Peyer's patch (tissue), 4 donors: Measurements from ENCODE around the gene RALGPS1.

Source experiments
- POLR2A ChIP-seq, 2 donors: fragments of 450-650 bp; IDR thresholded peaks; one replicate each; pipeline ENCODE4 v1.5.1; 2017; ENCODE audit warnings: antibody characterized with exemption in 2 of 2, mild to moderate bottlenecking in 2 of 2, moderate library complexity in 2 of 2
- TF ChIP-seq, protein P1 (sequence below), 6 experiments: fragments of 450-650 bp in 4 of 6; fragments of 200-600 bp in 2 of 6; sonication (generic) in 1 of 6; IDR thresholded peaks; one replicate each; pipeline ENCODE4 v1.5.1; 2017 to 2019; ENCODE audit warnings: antibody characterized with exemption in 6 of 6, mild to moderate bottlenecking in 3 of 6, moderate library complexity in 1 of 6

DNA sequence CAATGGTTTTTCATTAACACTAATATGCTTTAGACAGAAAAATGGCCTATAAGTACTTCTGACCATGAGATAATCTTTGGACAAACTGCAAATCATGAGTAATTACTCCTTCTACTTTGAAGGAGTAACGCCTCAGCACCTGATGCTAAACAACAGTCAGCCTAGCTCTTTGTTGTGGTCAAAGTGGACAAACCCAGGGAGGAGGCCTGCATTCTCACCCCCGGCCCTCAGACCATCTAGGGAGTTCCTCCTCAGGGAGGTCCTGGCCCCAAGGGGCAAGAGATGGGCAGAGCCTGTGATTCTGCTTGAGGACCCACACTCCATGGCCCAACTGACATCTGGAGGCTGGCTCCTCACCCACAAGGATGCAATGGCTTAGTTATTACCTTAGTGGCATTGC, 256.1 kb downstream of the RALGPS1 start:
- TF ChIP-seq POLR2A (IDR thresholded peaks at IDR 0.05) = no peak
- TF ChIP-seq, protein P1, sequence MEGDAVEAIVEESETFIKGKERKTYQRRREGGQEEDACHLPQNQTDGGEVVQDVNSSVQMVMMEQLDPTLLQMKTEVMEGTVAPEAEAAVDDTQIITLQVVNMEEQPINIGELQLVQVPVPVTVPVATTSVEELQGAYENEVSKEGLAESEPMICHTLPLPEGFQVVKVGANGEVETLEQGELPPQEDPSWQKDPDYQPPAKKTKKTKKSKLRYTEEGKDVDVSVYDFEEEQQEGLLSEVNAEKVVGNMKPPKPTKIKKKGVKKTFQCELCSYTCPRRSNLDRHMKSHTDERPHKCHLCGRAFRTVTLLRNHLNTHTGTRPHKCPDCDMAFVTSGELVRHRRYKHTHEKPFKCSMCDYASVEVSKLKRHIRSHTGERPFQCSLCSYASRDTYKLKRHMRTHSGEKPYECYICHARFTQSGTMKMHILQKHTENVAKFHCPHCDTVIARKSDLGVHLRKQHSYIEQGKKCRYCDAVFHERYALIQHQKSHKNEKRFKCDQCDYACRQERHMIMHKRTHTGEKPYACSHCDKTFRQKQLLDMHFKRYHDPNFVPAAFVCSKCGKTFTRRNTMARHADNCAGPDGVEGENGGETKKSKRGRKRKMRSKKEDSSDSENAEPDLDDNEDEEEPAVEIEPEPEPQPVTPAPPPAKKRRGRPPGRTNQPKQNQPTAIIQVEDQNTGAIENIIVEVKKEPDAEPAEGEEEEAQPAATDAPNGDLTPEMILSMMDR (IDR thresholded peaks at IDR 0.05) = no peak
